ENCODE results near the gene KLHL2.
"Not testable (repeated sequence)": the region's sequence is repeated elsewhere in the genome, so short reads cannot be mapped to it uniquely, and the experiment has no call there.

Gene KLHL2

DNA sequence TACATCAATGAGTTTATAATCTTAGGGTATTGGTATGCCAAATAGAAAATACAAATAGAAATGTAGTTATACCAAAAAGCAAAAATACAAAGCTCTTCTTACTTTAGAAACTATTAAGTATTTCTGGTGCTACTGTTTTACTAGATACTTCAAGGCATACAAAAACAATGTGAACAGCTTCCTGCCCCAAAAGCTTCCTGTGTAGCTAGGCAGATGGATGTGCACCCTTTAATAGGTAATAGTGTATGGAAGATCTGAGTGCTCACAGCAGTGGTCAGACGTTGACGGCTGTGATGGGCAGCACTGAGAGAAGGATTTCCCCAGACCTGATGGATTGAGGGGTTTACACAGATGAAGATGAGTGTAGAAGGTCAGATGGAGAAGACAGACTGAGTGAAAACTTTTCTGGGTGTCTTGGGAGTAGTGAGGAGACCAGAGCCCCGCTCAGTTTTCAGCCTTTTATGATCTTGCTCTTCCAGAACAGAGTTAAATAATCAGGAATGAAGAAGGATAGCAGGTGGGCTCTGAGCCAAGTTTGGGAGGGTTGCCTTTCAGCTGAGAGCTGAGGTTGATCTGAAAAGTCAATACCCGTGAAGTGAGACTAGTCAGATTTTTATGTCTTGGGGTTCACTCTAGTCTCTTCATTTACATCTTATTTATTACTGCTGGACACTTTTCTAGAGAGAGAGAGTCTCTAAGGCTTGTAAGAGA is 22.3 kb downstream of the KLHL2 start:
- not testable (repeated sequence) for ATAC-seq

DNA sequence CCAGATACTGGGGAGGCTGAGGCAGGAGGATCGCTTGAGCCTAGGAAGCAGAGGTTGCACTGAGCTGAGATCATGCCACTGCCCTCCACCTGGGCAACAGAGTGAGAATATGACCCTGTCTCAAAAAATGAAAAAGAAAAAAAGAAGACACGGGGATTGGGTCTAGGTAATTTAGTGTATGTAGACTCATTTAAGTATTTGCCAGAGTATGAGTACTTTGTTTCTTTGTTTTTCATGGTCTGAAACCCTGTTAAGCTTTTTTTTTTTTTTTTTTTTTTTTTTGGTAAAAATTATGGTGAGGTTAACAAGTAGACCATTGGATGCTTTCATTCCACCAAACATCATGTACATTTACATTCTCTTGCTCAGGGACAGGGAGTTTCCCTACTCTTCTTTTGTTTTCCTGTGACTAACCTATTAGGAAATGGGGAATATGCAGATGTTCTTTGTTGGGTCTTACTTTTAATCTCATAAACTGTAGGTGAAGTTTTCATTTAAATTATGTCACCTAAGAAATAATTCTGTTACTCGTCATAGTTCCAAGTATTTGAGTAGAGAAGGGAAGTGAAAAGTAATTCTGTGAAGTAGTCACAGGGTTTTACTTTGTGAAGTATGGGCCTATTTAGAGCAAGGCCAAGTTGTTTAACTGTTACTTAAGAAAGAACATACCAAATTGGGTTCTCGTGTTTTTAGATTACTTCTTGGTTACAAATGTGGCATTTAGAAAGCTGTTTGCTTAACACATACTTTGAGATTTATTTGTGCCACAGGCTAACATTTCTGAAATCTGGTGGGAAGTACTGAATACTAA is 25.5 kb downstream of the KLHL2 start:
- ATAC-seq, result not testable (repeated sequence)

DNA sequence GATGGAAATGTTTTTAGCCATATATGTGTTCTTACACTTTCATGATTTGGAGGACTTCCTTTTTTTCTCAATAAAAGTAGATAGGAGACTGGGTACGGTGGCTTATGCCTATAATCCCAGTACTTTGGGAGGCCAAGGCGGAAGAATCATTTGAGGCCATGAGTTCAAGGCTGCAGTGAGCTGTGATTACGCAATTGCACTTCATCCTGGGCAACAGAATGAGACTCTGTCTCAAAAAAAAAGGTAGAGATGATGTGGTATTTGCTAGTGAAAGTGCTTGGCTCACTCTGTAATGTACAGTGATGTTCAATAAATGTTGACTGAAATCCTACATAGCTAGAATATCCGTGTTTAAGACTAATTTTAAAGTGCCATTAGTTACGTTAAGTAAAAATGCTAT is 27.4 kb downstream of the KLHL2 start:
- TF ChIP-seq ZC3H10 (CRISPR knock-in tag; IDR thresholded peaks at IDR 0.05) (no peak), OSR1 (CRISPR knock-in tag; IDR thresholded peaks at IDR 0.05) (no peak), TCF4 (CRISPR knock-in tag; IDR thresholded peaks at IDR 0.05; ENCODE audit: borderline replicate concordance) (no peak), GLIS3 (CRISPR knock-in tag; IDR thresholded peaks at IDR 0.05) (no peak), ARNTL (CRISPR knock-in tag; IDR thresholded peaks at IDR 0.05; ENCODE audit: borderline replicate concordance, low read depth) (no peak), BACH2 (CRISPR knock-in tag; IDR thresholded peaks at IDR 0.05; ENCODE audit: borderline replicate concordance) (no peak), TOX (CRISPR knock-in tag; IDR thresholded peaks at IDR 0.05; ENCODE audit: borderline replicate concordance) (no peak), ZNF565 (CRISPR knock-in tag; conservative IDR thresholded peaks at IDR 0.05; ENCODE audit: low read depth) (no peak), ESRRG (CRISPR knock-in tag; IDR thresholded peaks at IDR 0.05) (no peak), ZNF8 (CRISPR knock-in tag; IDR thresholded peaks at IDR 0.05) (no peak), SNAI2 (CRISPR knock-in tag; IDR thresholded peaks at IDR 0.05) (no peak), ZNF70 (CRISPR knock-in tag; IDR thresholded peaks at IDR 0.05) (no peak), ZFP3 (CRISPR knock-in tag; IDR thresholded peaks at IDR 0.05) (no peak)
- TF ChIP-seq, protein P1, sequence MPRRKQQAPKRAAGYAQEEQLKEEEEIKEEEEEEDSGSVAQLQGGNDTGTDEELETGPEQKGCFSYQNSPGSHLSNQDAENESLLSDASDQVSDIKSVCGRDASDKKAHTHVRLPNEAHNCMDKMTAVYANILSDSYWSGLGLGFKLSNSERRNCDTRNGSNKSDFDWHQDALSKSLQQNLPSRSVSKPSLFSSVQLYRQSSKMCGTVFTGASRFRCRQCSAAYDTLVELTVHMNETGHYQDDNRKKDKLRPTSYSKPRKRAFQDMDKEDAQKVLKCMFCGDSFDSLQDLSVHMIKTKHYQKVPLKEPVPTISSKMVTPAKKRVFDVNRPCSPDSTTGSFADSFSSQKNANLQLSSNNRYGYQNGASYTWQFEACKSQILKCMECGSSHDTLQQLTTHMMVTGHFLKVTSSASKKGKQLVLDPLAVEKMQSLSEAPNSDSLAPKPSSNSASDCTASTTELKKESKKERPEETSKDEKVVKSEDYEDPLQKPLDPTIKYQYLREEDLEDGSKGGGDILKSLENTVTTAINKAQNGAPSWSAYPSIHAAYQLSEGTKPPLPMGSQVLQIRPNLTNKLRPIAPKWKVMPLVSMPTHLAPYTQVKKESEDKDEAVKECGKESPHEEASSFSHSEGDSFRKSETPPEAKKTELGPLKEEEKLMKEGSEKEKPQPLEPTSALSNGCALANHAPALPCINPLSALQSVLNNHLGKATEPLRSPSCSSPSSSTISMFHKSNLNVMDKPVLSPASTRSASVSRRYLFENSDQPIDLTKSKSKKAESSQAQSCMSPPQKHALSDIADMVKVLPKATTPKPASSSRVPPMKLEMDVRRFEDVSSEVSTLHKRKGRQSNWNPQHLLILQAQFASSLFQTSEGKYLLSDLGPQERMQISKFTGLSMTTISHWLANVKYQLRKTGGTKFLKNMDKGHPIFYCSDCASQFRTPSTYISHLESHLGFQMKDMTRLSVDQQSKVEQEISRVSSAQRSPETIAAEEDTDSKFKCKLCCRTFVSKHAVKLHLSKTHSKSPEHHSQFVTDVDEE (CRISPR knock-in tag; IDR thresholded peaks at IDR 0.05), result no peak
- TF ChIP-seq, protein P2, sequence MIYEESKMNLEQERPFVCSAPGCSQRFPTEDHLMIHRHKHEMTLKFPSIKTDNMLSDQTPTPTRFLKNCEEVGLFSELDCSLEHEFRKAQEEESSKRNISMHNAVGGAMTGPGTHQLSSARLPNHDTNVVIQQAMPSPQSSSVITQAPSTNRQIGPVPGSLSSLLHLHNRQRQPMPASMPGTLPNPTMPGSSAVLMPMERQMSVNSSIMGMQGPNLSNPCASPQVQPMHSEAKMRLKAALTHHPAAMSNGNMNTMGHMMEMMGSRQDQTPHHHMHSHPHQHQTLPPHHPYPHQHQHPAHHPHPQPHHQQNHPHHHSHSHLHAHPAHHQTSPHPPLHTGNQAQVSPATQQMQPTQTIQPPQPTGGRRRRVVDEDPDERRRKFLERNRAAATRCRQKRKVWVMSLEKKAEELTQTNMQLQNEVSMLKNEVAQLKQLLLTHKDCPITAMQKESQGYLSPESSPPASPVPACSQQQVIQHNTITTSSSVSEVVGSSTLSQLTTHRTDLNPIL (CRISPR knock-in tag; IDR thresholded peaks at IDR 0.05; ENCODE audit: low read depth), result no peak
- TF ChIP-seq, protein P3, sequence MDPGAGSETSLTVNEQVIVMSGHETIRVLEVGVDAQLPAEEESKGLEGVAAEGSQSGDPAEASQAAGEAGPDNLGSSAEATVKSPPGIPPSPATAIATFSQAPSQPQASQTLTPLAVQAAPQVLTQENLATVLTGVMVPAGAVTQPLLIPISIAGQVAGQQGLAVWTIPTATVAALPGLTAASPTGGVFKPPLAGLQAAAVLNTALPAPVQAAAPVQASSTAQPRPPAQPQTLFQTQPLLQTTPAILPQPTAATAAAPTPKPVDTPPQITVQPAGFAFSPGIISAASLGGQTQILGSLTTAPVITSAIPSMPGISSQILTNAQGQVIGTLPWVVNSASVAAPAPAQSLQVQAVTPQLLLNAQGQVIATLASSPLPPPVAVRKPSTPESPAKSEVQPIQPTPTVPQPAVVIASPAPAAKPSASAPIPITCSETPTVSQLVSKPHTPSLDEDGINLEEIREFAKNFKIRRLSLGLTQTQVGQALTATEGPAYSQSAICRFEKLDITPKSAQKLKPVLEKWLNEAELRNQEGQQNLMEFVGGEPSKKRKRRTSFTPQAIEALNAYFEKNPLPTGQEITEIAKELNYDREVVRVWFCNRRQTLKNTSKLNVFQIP (CRISPR knock-in tag; IDR thresholded peaks at IDR 0.05; ENCODE audit: borderline replicate concordance, low read depth), result no peak
- no peak for ATAC-seq

DNA sequence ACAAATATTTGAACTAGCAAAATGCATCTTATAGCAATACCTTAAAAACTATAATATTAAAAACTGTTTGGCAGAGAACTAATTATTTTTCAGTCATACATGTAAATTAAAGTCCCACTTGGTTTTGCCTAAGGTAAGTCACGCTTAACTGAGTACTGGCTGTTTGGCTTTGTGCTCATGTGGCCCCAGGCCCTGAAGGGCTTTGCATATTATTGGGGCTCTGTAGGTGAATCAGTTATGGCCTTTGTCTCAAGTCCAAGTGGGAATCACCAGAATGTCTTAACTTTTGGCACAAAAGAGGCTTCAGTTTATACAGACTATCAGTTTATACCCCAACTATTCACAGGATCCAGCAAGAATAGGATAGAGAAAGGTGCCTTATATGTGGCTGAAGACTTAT is 29.5 kb downstream of the KLHL2 start:
- ATAC-seq, result not testable (repeated sequence)

DNA sequence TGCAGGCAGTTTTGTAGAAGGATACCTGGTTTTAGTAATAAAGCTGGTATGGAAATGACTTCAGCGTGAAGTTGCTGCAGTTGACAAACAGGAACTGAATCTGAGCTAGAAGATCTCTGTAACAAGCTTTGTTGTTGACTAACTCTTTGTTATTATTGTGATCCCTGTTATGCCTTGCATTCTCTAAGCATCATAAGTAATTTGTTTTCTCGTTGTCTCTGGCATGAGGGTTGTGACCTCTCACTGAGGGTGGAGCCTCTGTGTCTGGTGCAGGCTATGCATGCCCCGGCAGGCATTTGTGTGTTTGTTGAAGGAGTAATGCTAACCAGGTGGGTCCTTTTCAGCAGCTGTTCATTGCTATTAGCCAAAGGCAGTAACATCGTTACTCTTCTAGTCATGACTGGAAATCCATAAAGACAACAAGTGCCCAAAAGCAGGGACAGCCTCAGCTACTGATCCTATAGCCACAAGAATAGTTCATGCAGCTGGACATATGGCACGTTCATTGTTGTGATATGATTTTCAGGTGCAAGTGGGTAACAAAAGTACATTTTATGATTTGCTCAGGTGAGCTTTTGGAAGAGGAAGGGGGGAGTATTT is 30.8 kb downstream of the KLHL2 start:
- peak; percentile 53 for ATAC-seq

DNA sequence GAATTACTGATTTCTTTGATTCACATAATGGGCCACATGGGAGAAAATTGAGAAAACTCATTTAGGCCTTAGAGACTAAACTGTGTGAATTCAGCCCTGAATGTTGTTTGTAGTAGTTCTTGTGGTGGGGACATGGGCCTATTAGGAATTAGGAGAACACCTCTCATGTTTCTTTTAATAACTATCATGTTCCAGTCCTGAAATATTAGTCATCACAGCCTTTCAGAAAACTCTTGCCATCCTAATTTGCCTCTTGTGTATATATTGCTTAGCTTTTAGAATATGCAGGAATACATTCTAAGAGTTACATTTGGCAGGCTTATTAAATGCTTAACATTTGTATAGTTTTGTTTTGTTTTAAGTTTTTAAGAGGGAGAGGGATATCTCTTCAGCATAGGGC is 33.4 kb downstream of the KLHL2 start:
- peak; percentile 48; the same call in 2 of the 3 replicates for ATAC-seq

DNA sequence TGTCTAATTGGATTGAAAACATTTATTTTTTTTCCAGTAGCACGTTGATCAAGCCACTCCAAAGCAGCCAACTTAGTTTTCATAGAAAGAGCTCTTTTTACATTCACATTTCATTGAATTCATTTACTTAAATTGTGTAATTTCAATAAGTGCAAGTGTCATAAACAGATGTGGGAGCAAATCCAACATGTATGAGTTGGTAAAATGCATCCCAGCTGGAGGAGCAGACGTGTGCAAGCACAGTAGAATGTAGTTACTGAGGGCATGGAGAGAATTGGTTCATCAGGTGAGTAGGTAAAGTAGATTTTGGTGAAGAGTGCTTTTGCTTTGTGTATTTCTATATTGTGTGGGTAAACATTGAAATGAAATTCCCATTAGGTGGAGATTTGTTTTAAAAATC is 36.8 kb downstream of the KLHL2 start:
- not testable (repeated sequence) for ATAC-seq

DNA sequence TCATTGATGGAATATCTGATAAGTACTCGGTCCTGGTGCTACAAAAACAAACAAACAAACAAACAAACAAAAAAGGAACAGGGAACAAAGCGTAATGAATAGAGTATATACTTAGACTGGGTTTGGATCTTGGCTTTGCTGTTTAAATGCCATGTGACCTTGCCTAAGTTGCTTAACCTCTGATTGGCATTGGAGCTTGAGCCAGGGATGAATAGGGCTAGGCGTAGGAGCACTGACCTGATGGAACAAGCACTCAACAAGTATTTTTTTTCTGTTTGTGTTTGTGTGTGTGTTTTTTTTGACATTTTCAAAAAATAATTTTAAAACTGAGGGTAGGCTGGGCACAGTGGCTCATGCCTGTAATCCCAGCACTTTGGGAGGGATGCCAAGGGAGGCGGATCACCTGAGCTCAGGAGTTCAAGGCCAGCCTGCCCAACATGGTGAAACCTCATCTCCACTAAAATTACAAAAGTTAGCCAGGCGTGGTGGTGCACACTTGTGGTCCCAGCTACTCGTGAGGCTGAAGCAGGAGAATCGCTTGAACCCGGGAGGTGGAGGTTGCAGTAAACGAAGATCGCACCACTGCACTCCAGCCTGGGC is 37.3 kb downstream of the KLHL2 start:
- not testable (repeated sequence) for ATAC-seq
